ENCODE results near the gene EEF2K.

EEF2K gene

DNA sequence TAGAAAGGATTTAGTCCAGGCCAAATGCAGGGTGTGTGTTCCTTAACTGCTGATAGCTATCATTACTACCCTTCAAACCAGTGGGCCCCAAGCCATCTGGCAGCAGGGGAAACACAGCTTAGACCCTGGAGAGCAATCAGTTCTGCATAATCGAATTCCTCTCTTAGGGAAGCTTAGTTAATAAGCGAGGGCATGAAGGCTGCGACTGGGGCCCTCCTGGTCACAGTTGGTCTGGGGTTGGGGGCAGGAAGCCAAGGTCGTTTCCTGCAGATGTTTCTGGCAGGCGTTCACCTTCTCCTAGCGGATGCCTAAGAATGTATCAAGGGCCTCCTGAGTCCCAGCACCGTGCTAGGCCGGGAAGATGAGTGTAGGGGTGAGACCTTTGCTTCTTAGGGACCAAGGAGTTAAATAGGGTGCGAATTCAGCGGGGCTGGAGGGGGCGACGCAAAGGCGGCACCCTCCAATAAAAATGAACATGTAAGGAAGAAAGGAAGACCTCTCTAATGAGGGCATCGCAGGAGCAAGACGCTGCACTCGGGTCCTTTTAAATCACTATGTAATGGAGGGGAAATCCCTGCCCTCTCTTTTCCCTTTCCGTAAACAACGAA lies 16.5 kb upstream of the EEF2K start:
- TF ChIP-seq, protein P1, sequence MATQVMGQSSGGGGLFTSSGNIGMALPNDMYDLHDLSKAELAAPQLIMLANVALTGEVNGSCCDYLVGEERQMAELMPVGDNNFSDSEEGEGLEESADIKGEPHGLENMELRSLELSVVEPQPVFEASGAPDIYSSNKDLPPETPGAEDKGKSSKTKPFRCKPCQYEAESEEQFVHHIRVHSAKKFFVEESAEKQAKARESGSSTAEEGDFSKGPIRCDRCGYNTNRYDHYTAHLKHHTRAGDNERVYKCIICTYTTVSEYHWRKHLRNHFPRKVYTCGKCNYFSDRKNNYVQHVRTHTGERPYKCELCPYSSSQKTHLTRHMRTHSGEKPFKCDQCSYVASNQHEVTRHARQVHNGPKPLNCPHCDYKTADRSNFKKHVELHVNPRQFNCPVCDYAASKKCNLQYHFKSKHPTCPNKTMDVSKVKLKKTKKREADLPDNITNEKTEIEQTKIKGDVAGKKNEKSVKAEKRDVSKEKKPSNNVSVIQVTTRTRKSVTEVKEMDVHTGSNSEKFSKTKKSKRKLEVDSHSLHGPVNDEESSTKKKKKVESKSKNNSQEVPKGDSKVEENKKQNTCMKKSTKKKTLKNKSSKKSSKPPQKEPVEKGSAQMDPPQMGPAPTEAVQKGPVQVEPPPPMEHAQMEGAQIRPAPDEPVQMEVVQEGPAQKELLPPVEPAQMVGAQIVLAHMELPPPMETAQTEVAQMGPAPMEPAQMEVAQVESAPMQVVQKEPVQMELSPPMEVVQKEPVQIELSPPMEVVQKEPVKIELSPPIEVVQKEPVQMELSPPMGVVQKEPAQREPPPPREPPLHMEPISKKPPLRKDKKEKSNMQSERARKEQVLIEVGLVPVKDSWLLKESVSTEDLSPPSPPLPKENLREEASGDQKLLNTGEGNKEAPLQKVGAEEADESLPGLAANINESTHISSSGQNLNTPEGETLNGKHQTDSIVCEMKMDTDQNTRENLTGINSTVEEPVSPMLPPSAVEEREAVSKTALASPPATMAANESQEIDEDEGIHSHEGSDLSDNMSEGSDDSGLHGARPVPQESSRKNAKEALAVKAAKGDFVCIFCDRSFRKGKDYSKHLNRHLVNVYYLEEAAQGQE (IDR thresholded peaks at IDR 0.05; ENCODE audit: insufficient read depth in 1 of 2, low read depth in 2 of 2, low read length in 2 of 2): no peak
- TF ChIP-seq FOXP2 (optimal IDR thresholded peaks at IDR 0.05; ENCODE audit: borderline replicate concordance, extremely low read depth, extremely low read length, insufficient read depth) (no peak), POLR2AphosphoS5 (IDR thresholded peaks at IDR 0.05; ENCODE audit: low read depth, low read length) (no peak), SIN3A (IDR thresholded peaks at IDR 0.05; ENCODE audit: borderline replicate concordance, insufficient read depth, low read length) (no peak), TAF1 (IDR thresholded peaks at IDR 0.05; ENCODE audit: borderline replicate concordance, insufficient read depth, low read length) (no peak)

- TF ChIP-seq FOXP2 (optimal IDR thresholded peaks at IDR 0.05; ENCODE audit: borderline replicate concordance, extremely low read depth, extremely low read length, insufficient read depth): peak; percentile 24
- TF ChIP-seq SIN3A (IDR thresholded peaks at IDR 0.05; ENCODE audit: borderline replicate concordance, insufficient read depth, low read length): 0 out of 2 replicates have a peak, but pooled peaks have one; percentile 36
- no peak for TF ChIP-seq TAF1 (IDR thresholded peaks at IDR 0.05; ENCODE audit: borderline replicate concordance, insufficient read depth, low read length)
- TF ChIP-seq, protein P1 (IDR thresholded peaks at IDR 0.05; ENCODE audit: insufficient read depth in 1 of 2, low read depth in 2 of 2, low read length in 2 of 2): no peak
- TF ChIP-seq POLR2AphosphoS5 (IDR thresholded peaks at IDR 0.05; ENCODE audit: low read depth, low read length): no peak
These were observed 15.8 kb upstream of the EEF2K start for GRCh38 chr16:22190081-22190775.

GRCh38 chr16:22190776-22191531 lies 15.1 kb upstream of the EEF2K start:
- peak; percentile 1 for TF ChIP-seq FOXP2 (optimal IDR thresholded peaks at IDR 0.05; ENCODE audit: borderline replicate concordance, extremely low read depth, extremely low read length, insufficient read depth)
- TF ChIP-seq, protein P1 (IDR thresholded peaks at IDR 0.05; ENCODE audit: insufficient read depth in 1 of 2, low read depth in 2 of 2, low read length in 2 of 2): no peak

- TF ChIP-seq, protein P1 (IDR thresholded peaks at IDR 0.05; ENCODE audit: insufficient read depth in 1 of 2, low read depth in 2 of 2, low read length in 2 of 2): no peak
- TF ChIP-seq FOXP2 (optimal IDR thresholded peaks at IDR 0.05; ENCODE audit: borderline replicate concordance, extremely low read depth, extremely low read length, insufficient read depth): no peak
- no peak for TF ChIP-seq TAF1 (IDR thresholded peaks at IDR 0.05; ENCODE audit: borderline replicate concordance, insufficient read depth, low read length)
- TF ChIP-seq POLR2AphosphoS5 (IDR thresholded peaks at IDR 0.05; ENCODE audit: low read depth, low read length): no peak
- no peak for TF ChIP-seq SIN3A (IDR thresholded peaks at IDR 0.05; ENCODE audit: borderline replicate concordance, insufficient read depth, low read length)
These were observed 14.4 kb upstream of the EEF2K start for GRCh38 chr16:22191532-22192260.
